Right atrium auricular region (tissue), 2 donors: ENCODE measurements around the gene RARG. TPM values are rescaled to one million over a fixed set of nuclear protein-coding genes. Genes with fewer than 3 reads are reported as not detected.

Experiments used
- DNase-seq: peaks from one replicate; pipeline ENCODE4 v3.0.0-alpha.2; 2019; ENCODE audit warnings: low spot score
- H3K27ac ChIP-seq, 2 donors: fragments of 200-600 bp; sonication (generic); 1 replicate in 1 of 2; 2 replicates in 1 of 2; pipeline ENCODE4 v1.5.1; 2016 to 2019
- H3K27me3 ChIP-seq, 2 donors: fragments of 200-600 bp; sonication (generic); one replicate each; pipeline versions ENCODE4 v1.5.1 to v1.6.0; 2017 to 2019
- H3K36me3 ChIP-seq: fragments of 200-600 bp; sonication (generic); one replicate; pipeline ENCODE4 v1.5.1; 2016
- H3K4me1 ChIP-seq, 2 donors: fragments of 200-600 bp; sonication (generic); one replicate each; pipeline versions ENCODE4 v1.5.1 to v1.6.0; 2017 to 2019
- H3K4me3 ChIP-seq, 2 donors: fragments of 200-600 bp; sonication (generic); 1 replicate in 1 of 2; 2 replicates in 1 of 2; pipeline ENCODE4 v1.5.1; 2017 to 2019; ENCODE audit warnings: mild to moderate bottlenecking in 1 of 2, moderate library complexity in 1 of 2
- H3K9me3 ChIP-seq, 2 donors: fragments of 200-600 bp; sonication (generic); one replicate each; pipeline ENCODE4 v1.5.1; 2019
- total RNA-seq, 2 donors: library from RNA; depleted of rRNA; stranded (reverse); fragments of >200 nt; gene quantifications; one replicate each; pipeline ENCODE4 v1.1.0, GENCODE V29; 2016
- TF ChIP-seq, protein P1 (sequence below), 2 donors: fragments of 200-600 bp; sonication (generic); IDR thresholded peaks; one replicate each; pipeline ENCODE4 v1.5.1; 2019; ENCODE audit warnings: antibody characterized with exemption in 2 of 2

RARG gene
- total RNA-seq, 2 donors from 2014 or later: 14.8 to 15.0 TPM

DNA sequence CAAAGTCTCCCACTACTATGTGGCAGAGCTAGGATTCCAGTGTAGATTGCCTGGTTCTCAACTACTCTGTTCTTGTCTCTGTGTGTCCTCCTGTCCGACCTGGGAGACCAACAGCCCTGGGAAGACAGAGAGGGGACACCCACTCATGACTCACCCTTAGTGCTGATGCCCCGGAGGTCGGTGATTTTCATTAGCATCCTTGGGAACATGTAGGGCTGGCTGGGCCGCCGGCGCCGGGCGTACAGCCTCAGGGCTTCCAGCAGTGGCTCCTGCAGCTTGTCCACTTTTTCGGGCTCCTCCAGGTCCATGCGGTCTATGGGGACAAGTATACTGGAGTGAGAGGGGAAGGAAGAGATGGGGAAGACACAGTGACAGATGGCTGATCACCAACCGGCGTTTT lies 19.1 kb downstream of the RARG start:
- no peaks in the 10 kb centered on the region for H3K9me3 ChIP-seq
- H3K36me3 ChIP-seq: peaks cover 34% of the 10 kb centered on the region
- no peak overlapping the region for H3K27ac ChIP-seq
- no peak overlapping the region for H3K4me3 ChIP-seq
- H3K27me3 ChIP-seq: no peaks in the 10 kb centered on the region
- peaks cover 0 to 58% of the 10 kb centered on the region in 2 donors for H3K4me1 ChIP-seq
- TF ChIP-seq, protein P1, sequence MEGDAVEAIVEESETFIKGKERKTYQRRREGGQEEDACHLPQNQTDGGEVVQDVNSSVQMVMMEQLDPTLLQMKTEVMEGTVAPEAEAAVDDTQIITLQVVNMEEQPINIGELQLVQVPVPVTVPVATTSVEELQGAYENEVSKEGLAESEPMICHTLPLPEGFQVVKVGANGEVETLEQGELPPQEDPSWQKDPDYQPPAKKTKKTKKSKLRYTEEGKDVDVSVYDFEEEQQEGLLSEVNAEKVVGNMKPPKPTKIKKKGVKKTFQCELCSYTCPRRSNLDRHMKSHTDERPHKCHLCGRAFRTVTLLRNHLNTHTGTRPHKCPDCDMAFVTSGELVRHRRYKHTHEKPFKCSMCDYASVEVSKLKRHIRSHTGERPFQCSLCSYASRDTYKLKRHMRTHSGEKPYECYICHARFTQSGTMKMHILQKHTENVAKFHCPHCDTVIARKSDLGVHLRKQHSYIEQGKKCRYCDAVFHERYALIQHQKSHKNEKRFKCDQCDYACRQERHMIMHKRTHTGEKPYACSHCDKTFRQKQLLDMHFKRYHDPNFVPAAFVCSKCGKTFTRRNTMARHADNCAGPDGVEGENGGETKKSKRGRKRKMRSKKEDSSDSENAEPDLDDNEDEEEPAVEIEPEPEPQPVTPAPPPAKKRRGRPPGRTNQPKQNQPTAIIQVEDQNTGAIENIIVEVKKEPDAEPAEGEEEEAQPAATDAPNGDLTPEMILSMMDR (IDR thresholded peaks at IDR 0.05): no peak
- DNase-seq: no peak

DNA sequence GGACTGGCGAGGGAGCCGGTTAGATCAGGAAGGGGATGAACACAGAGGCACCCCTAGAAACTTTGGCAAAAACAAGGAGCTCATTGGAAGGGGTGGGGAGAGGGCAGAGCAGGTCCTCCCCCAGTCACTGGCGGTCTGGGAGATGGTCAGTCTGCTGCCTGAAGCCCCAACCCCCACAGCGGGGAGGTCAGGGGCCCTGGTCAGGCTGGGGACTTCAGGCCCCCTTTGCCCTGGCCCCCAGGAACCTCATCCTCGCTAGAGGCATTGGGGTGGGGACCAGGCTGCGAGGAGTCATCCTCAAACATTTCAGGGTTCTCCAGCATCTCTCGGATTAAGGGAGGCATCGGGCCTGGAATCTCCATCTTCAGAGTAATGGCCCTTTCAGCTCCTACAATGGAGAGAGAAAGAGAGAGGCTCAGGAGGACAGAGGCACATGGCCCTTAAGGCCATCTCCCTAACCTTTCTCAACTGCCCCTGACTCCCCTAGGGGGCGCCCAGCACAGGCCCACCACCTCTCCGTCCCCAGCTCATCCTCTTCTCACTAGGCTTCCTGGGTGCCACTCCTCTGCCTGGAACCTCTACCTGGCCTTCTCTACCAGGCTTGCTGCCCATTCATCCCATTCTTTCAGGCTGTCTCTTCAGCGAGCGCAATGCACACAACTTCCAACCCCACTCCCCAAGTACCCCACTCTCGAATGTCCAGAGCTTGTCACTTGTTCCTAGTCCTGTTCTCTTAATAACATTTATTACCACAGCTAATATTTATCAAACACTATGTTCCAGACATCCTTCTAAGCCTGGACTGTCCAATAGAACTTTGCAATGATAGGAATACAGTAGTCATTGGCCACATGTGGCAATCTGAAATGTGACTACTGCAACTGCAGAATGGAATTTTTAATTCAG lies 20.3 kb downstream of the RARG start:
- no peak overlapping the region for H3K27ac ChIP-seq
- peaks cover 0 to 46% of the 10 kb centered on the region in 2 donors for H3K4me1 ChIP-seq
- no peak for DNase-seq
- peaks cover 34% of the 10 kb centered on the region for H3K36me3 ChIP-seq
- H3K4me3 ChIP-seq: no peak overlapping the region
- no peaks in the 10 kb centered on the region for H3K9me3 ChIP-seq
- H3K27me3 ChIP-seq: no peaks in the 10 kb centered on the region
- TF ChIP-seq, protein P1 (IDR thresholded peaks at IDR 0.05): no peak

DNA sequence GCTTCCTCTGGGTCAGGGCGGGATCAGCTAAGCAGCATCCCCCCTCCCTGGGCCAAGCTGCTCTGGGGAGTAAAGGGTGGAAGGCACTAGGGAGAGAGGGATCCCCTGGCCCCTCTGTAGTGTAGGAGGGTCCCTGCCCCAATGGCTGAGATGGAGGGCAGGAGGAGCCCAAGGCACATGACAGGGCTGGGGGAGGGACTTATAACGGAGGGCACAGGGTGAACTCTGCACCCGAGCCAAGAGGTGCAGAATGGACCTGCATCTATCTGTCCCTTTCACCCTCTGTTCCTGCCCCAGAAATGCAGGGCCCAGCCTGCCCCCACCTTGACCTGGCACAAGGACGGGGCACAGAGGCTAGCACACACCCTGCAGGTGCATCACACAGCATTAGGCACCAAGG lies 21.2 kb downstream of the RARG start:
- Histone ChIP-seq H3K4me1 (peaks cover 0 to 38% of the 10 kb centered on the region in 2 donors), H3K4me3 (no peak overlapping the region), H3K36me3 (peaks cover 34% of the 10 kb centered on the region), H3K9me3 (no peaks in the 10 kb centered on the region), H3K27ac (no peak overlapping the region), H3K27me3 (no peaks in the 10 kb centered on the region)
- DNase-seq: no peak
- TF ChIP-seq, protein P1 (IDR thresholded peaks at IDR 0.05): no peak

DNA sequence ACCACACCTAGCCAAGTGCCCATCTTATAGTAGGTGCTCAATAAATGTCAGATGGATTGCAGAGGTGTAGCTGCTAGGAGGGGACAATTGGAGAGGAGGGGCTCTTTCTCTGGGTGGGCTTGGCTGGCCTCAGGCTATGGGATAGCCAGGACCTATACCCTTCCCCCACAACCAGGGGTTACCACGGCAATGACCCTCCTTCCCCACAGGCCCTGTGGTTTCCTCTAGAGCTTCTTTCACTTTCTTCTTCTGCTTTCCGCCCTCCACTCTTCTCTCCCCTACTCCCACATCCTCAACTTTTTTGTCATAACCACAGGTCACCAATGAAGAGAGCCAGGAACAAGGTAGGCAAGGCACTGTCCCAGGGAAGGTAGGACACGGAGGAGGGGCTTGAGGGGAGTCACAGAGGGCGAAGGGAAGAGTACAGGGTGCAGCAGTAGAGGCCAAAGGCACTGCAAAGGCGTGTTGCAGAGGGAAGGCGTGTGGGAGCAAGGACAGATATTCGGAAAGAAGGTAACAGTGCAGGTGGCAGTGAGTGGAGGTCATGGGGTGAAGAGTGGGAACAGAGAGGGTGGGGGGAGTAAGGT lies 23.0 kb downstream of the RARG start:
- H3K27ac ChIP-seq: no peak overlapping the region
- peaks cover 0 to 19% of the 10 kb centered on the region in 2 donors for H3K4me1 ChIP-seq
- H3K27me3 ChIP-seq: no peaks in the 10 kb centered on the region
- no peak overlapping the region for H3K4me3 ChIP-seq
- TF ChIP-seq, protein P1 (IDR thresholded peaks at IDR 0.05): no peak
- H3K9me3 ChIP-seq: no peaks in the 10 kb centered on the region
- no peak for DNase-seq
- H3K36me3 ChIP-seq: peaks cover 33% of the 10 kb centered on the region

DNA sequence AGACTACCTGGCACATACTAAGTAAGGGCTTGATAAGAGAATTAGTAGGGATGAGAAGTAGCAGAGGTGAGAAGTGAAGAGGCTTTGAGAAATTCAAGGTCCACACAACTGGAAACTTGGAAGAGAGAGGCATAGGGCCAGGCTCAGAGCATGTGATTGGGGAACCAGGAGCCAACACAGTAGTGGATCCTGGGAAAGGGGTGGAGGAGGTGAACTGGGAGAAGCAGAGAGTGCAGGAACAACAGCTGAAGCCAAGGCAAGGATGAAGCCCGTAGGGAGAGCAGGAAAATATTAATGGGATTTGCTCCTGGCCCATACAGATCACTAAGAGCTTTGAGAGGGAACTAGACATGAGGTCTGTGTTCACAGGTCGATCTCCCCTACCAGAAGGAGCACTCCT lies 23.6 kb downstream of the RARG start:
- DNase-seq: no peak
- H3K4me1 ChIP-seq: peaks cover 0 to 13% of the 10 kb centered on the region in 2 donors
- no peak overlapping the region for H3K4me3 ChIP-seq
- H3K9me3 ChIP-seq: no peaks in the 10 kb centered on the region
- peaks cover 27% of the 10 kb centered on the region for H3K36me3 ChIP-seq
- no peaks in the 10 kb centered on the region for H3K27me3 ChIP-seq
- TF ChIP-seq, protein P1 (IDR thresholded peaks at IDR 0.05): no peak
- H3K27ac ChIP-seq: no peak overlapping the region
